ENCODE data around the gene EEPD1.

DNA sequence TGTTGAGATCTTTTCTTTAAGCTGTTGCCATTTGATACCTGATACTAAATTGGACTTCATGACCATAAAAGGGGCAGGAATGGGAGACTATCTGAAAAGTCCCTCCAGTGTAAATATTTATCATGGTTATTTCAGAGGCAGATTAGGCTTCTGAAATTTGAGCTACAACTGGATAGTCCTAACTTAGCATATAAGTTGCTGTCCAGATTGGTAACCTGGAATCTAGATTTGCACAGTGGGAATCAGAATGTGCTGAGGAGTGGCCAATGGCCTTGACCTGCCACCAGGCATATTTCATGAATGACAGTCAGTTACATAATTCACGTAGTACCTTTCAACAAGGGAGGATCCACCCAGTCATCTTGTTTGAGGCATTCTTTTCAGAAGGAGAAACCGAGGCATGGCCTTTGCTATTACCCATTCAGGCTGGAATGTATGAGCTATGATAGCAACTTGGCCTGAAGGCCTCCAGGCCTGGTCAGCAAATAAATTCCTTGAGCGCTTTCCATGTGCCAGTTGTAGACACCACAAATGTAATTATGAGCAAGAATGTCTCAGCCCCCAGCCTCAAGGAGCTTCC, 80.0 kb downstream of the EEPD1 start:
- TF ChIP-seq CTCF (IDR thresholded peaks at IDR 0.05 in 8 of 11, conservative IDR thresholded peaks at IDR 0.05 in 3 of 11) (no peak), POLR2A (IDR thresholded peaks at IDR 0.05) (no peak), POLR2AphosphoS5 (IDR thresholded peaks at IDR 0.05) (no peak)

Data from spleen (tissue), 7 donors.